Stimulated activated CD8-positive, alpha-beta memory T cell treated with anti-CD3 and anti-CD28 coated beads, Interleukin-12 subunit alpha, Interleukin-12 subunit beta, amount 100 ng/mL, for 1 hour (primary cell): Measurements from ENCODE around the gene SETD1A.
A peak's percentile ranks its signal among the peaks of the same experiment; 100 is the strongest.

Experiments used
- DNase-seq: peaks from one replicate; pipeline ENCODE4 v3.0.0-alpha.2; 2020; ENCODE audit warnings: low read depth

SETD1A gene

DNA sequence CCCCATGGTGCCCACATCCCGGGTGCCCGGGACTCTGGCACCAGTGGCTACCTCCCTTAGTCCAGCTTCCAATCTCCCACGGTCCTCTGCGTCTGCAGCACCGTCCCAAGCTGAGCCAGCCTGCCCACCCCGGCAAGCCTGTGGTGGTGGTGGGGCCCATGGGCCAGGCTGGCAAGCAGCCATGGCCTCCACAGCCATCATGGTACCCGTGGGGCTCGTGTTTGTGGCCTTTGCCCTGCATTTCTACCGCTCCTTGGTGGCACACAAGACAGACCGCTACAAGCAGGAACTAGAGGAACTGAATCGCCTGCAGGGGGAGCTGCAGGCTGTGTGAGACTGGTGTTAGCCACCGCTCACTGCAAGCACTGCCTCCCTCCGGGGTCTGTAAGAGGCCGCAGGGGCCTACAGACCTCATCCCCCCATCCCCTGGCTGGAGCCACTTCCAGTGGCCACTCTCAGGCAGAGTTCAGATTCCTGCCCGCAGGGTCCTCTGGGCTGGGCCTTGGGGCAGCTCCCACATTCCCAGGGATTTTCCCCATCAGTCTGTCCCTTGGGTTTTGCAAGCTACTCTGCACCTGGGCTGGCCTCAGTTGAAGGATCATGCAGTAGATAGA is 3.9 kb upstream of the SETD1A start:
- DNase-seq: peak; percentile 33

DNA sequence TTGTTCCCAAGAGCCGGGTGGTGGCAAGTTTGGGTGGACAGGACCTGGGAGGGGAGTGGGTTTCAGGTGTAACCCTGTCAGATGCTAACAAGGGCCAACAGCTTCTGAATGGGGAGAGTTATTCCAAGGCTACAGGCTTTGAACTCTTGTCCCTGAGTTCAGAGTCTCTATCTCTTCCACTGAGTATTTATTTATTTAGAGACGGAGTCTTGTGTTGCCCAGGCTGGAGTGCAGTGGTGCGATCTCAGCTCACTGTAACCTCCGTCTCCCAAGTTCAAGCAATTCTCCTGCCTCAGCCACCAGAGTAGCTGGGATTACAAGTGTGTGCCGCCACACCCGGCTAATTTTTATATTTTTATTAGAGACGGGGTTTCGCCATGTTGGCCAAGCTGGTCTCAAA is 2.6 kb upstream of the SETD1A start:
- DNase-seq: no peak

DNA sequence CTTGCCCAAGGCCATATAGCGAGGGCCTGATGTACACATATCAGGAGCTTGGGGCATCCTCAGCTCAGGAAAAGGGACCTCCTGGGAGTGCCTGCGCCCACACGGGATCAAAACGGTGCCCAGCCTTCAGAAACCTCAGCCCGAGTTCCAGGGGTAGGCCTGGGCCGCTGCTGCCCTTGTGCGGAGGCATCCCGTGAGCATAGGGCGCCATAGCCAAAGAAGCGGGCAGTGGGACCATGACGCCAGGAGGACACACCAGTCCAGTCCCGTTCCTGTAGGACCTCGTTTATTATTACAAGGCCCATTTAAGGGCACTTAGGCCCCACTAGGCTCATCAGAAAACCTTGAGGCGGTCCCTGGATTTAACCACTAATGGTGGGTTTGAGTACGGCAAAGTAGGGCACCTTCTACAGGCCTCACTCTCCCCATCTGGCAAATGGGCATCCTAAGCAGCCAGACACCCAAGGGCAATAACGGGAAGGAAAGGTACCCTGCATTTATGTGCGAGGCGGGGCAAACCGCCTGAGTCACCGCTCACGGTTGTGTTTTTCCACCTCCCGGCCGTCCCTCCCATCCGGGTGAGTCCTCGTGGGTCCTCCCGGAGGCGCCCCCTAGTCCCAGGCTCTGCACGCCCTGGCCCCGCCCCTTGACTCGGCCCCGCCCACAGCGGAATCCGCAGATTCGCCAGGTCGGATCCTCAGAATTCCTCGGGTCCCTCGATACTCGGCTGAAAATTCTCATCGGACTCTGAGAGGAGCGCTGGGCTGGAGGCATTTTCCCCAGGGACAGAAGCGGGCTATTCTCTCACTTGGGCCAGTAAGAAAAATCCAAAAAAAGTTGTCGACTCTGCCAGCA is 726 bp upstream of the SETD1A start:
- DNase-seq: peak; percentile 81

DNA sequence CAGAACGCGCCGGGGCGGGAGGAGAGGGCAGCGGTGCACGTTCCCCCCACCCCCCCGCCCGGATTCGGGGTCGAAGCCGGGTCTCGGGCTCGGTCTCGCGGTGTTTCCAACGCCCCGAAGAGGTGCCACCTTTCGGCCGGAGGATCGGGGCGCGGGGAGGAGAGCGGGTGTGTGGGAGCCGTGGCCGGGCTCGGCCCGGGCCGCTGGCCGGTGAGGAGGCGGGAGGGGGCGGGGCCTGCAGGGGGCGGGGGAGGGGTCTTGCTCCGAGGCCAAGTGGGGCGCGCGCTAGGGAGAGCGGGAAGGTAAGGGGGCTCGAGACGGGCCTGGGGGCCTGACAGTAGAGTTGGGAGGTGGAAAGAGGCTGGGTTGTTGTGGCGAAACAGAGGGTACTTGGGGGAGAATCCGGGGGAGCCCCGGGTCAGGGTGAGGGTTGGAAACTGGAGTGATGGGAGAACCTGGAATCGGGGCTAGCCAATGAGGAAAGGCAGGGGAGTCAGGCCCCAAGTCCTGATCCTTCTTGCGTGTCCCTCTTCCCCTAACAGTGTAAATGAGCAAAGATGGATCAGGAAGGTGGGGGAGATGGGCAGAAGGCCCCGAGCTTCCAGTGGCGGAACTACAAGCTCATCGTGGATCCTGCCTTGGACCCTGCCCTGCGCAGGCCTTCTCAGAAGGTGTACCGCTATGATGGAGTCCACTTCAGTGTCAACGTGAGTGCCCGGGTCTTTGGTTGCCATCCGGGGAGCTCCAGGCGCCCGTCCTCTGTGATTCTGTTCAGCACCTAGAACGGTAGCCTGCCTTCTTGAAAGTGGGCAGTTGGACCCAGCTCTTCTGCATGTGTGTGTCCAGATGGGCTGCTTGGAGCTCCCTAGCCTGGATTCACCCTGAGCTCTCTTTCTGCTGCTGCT is 873 bp downstream of the SETD1A start:
- no peak for DNase-seq

DNA sequence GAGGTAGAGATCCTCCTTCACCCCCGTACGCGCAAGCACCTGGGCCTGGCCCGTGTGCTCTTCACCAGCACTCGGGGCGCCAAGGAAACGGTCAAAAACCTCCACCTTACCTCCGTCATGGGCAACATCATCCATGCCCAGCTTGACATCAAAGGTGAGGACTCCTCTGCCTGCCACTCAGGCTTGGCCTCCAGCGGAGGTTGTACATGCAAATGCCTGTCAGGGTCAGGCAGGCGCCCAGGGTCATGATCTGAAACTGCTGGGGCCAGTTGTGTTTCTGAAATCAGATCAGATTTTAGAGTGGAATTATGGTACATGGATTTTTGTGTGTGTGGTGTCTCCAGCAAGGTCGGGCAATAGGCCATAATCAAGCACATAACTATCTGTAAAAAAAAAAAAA is 3.8 kb downstream of the SETD1A start:
- DNase-seq: no peak

DNA sequence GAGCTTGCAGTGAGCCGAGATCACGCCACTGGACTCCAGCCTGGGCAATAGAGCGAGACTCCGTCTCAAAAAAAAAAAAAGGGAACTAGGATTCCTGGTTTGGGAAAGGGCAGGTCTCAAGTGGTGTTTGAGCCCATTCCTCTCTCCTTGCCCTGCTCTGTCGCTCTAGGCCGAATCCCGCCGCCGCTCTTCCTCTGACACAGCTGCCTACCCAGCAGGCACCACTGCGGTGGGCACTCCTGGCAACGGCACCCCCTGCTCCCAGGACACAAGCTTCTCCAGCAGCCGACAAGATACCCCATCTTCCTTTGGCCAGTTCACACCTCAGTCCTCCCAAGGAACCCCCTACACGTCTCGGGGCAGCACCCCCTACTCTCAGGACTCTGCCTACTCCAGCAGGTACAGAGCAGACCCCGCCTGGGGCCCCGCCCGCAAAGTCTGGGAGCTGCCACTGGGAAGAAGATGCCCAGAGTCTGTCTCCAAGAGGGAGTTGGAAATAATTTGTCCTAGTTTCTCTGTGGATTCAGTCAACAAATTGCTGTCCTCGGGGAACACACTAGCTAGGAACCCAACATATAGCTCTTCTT is 6.5 kb downstream of the SETD1A start:
- no peak for DNase-seq

DNA sequence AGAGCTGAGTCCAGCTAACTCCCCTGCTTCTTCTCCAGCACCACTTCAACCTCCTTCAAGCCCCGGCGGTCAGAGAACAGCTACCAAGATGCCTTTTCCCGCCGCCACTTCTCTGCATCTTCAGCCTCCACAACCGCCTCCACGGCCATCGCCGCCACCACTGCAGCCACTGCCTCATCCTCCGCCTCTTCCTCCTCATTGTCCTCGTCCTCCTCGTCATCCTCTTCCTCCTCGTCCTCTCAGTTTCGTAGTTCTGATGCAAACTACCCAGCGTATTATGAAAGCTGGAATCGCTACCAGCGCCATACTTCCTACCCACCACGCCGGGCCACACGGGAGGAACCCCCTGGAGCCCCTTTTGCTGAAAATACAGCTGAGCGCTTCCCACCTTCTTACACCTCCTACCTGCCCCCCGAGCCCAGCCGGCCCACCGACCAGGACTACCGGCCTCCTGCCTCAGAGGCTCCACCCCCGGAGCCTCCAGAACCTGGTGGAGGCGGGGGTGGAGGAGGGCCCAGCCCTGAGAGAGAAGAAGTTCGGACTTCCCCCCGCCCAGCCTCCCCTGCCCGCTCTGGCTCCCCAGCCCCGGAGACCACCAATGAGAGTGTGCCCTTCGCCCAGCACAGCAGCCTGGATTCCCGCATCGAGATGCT is 7.1 kb downstream of the SETD1A start:
- no peak for DNase-seq

DNA sequence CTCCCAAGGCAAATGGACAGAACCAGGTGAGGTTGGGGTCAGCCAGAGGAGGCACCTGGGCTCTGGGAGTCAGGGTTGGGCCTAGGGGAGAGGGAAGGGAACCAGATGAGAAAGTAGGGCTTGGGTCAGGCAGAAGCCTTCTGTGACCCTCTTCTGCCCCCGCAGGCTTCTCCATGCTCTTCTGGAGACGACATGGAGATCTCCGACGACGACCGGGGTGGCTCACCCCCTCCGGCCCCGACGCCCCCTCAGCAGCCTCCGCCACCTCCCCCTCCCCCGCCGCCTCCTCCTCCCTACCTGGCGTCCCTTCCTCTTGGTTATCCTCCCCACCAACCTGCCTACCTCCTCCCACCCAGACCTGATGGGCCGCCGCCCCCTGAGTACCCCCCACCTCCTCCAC is 7.9 kb downstream of the SETD1A start:
- DNase-seq: no peak

DNA sequence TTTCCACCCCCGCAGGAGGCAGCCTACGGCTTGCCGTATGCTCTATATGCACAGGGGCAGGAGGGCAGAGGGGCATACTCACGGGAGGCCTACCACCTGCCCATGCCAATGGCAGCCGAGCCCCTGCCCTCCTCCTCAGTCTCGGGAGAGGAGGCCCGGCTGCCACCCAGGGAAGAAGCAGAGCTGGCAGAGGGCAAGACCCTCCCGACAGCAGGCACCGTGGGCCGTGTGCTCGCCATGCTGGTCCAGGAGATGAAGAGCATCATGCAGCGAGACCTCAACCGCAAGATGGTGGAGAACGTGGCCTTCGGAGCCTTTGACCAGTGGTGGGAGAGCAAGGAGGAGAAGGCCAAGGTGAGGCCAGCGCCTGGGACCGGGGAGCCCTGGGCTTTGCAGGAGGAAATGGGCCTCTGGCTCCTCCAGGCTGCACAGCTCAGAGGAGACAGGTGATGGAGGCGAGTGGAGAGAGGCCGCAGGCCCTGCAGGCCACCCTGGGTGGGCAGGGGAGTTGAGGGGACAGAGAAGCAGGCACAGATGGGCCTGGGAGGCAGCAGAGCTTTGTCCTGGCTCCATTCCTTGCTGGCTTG is 8.6 kb downstream of the SETD1A start:
- no peak for DNase-seq

DNA sequence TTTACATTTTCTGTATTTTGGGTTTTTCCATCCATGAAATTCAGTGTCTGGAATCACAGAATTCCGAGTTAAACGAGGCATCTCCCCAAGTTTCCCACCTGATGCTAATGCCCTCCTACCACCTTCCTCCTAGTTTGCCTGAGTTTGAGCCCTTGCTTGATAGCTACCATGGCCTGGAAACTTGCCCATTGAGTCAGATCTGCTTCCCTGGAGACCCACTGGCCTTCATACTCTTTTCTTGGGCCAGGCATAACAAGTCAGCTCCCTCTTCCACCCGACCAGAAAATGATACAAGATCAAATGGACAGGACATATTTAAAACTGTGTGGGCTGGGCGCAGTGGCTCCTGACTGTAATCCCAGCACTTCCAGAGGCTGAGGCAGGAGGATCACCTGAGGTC is 10.2 kb downstream of the SETD1A start:
- DNase-seq: no peak

DNA sequence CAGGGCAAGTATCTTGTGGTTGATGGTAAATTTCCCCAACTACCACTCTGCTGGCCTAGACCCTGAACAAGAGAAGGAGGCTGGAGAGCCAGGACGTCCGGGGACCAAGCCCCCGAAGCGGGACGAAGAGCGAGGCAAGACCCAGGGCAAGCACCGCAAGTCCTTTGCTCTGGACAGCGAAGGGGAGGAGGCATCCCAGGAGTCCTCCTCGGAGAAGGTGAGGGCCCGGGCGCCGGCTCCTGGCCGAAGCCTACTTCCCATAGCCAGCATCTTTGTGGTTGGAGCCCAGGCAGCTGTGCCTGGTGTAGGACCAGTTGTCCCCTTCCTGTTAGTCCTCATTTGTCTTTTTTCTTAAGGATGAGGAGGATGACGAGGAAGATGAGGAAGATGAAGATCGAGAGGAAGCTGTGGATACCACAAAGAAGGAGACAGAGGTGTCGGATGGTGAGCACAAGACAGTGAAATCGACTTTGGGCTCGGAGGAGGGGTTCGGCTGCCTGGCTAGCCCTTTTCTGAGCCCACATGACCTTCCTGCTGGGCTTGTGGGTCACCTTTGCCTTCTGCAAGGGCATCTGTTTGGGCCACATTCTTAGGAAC is 11.8 kb downstream of the SETD1A start:
- no peak for DNase-seq

DNA sequence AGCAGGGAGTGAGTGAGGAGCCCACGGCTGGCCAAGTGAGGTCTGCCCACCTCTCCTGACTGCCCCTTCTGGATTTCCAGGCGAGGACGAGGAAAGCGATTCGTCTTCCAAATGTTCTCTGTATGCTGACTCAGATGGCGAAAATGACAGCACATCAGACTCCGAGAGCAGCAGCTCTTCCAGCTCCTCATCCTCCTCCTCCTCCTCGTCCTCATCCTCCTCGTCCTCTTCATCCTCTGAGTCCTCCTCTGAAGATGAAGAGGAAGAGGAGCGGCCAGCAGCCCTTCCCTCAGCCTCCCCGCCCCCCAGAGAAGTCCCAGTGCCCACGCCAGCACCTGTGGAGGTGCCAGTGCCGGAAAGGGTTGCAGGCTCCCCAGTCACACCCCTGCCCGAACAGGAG is 13.7 kb downstream of the SETD1A start:
- DNase-seq: no peak

DNA sequence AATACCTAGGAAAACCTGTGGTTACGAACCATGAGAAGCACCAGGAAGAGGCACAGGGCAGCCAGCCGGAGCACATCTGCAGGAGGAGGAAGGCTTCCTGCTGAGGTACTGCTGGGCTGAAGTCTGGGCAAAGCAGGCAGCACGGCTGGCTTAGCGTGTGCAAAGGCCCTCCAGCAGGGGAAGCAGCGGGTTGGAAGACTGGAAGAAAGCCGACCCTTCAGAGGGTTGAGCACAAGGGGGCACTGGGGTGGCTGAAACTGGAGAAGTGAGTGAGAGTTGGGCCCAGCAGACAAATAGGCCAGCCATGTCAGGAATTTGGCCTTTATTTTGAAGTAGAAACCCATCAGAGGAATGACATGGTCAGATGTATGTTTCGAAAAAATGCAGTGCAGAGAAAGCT is 15.3 kb downstream of the SETD1A start:
- DNase-seq: no peak

DNA sequence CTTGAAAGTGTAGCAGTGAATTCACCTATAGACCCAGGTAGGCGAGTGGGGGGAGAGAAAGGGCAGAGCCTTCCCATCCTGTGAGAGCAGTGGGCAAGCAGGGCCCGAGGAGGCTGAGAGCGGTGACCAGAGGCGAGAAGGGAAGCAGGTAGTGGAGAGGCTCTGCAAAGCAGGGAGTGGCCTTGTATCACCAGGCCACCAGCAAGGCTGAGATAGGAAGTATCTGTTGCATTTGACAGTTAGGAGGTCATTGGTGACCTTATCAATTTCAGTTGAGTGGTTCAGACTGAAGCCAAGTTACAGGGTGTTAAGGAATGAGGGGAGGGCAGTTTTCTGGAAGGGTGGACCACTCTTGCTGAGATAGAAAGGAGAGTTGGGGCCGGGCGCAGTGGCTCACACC is 16.8 kb downstream of the SETD1A start:
- no peak for DNase-seq

DNA sequence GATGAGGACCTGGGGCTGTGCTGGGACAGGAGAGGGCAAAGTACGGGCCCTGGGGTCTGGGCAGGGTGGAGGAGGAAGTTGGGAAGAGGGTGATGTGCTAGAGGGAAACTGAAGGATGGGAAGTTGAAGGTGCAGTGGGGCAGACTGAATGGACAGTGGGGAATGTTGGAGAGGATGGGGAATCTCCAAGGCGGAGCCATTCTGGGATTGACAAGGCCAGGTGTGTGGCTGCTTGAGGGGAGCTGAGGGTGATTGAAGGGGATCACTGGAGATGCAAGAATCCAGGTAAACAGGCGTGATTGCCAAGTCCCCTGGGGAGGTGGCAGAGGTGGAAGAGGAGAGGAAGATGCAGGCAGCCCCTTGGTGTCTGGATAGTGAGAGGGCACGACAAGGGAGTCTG is 18.9 kb downstream of the SETD1A start:
- DNase-seq: no peak

DNA sequence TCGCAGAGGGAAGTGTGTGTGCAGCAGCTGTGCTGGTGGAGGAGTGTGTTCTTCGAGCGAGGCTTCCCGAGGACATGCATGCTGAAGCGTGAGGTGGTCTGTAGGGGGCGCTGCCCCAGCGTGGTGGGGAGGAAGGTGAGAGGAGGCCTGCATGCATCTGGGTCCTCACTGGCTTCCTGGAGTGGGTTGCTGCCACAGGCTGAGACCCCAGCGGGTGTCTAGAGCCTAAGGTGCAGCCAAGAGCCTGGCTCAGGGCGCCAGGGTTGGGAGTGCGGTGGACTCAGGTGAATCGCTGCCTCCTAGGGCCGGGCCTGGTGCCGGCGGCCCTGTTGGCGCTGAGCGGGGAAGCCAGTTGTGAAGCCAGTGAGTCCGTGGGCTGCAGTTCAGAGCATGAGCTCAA is 19.9 kb downstream of the SETD1A start:
- no peak for DNase-seq

DNA sequence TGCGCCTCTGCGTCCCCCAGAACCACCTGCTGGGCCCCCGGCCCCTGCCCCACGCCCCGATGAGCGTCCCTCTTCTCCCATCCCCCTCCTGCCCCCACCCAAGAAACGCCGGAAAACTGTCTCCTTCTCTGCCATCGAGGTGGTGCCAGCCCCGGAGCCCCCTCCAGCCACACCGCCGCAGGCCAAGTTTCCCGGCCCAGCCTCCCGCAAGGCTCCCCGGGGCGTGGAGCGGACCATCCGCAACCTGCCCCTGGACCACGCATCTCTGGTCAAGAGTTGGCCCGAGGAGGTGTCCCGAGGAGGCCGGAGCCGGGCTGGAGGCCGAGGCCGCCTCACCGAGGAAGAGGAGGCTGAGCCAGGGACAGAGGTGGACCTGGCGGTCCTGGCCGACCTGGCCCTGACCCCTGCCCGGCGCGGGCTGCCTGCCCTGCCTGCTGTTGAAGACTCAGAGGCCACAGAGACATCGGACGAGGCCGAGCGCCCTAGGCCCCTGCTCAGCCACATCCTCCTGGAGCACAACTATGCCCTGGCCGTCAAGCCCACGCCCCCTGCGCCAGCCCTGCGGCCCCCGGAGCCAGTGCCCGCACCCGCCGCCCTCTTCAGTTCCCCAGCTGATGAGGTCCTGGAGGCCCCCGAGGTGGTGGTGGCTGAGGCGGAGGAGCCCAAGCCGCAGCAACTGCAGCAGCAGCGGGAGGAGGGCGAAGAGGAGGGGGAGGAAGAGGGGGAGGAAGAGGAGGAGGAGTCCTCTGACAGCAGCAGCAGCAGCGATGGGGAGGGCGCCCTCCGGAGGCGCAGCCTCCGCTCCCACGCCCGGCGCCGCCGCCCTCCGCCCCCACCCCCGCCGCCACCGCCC is 21.8 kb downstream of the SETD1A start:
- no peak for DNase-seq

DNA sequence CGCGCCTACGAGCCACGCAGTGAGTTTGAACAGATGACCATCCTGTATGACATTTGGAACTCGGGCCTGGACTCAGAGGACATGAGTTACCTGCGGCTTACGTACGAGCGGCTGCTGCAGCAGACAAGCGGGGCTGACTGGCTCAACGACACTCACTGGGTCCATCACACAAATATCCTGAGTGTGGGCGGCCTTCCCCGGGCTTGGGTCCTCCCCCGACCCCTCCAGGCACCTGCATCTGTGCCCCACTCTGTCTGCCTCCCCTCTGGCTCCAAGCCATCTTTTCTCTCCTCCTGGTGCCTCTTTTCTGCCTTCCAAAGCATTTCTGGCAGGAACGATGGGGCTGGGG is 22.4 kb downstream of the SETD1A start:
- no peak for DNase-seq

DNA sequence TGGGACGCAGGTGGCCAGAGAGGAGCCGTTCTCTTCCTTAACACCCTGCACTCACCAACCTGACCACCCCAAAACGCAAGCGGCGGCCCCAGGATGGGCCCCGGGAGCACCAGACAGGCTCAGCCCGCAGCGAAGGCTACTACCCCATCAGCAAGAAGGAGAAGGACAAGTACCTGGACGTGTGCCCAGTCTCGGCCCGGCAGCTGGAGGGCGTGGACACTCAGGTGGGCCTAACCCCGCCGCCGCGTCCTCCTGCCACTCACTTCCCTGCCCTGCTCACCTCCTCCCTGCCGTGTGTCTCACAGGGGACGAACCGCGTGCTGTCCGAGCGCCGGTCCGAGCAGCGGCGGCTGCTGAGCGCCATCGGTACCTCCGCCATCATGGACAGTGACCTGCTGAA is 22.9 kb downstream of the SETD1A start:
- no peak for DNase-seq

DNA sequence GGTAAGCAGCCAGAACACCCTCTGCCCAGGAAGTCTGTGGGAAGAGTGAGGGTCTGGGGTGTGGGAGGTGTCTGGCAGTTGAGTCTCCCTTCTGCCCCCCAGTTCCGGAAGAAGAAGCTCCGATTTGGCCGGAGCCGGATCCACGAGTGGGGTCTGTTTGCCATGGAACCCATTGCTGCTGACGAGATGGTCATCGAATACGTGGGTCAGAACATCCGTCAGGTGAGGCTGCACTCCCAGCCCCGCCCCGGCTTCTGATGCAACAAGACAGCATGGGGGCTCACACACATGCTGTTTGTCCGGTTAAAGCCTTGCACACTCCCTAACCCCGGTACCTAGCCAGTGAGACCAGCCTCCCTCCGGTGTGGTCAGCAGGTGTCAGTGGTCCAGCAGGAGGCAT is 23.4 kb downstream of the SETD1A start:
- no peak for DNase-seq
